ENCODE measurements around the gene PFKFB4.
"Not testable (repeated sequence)": the region's sequence is repeated elsewhere in the genome, so short reads cannot be mapped to it uniquely, and the experiment has no call there.

GRCh38 chr3:48480891-48481290 is 75.7 kb downstream of the PFKFB4 start:
- TF ChIP-seq POLR2AphosphoS5, CTCF (IDR thresholded peaks at IDR 0.05): not testable (repeated sequence)
